IPS DF 4.7 (cell line): ENCODE data around the gene ADIG.

ENCODE experiments used
- DNase-seq: peaks from one replicate; pipeline ENCODE4 v3.0.0-alpha.2; 2013; ENCODE audit warnings: low spot score; ENCODE audit errors: extremely low read depth

Gene ADIG

GRCh38 chr20:38581013-38581412 lies at the start of gene ADIG:
Gene ADIG, plus strand, starts transcription at chr20:38581197. Its CDS starts 54 bp downstream, at chr20:38581251.
- no peak for DNase-seq

GRCh38 chr20:38534756-38535155 lies 46.2 kb upstream of the ADIG start:
- no peak for DNase-seq

- no peak for DNase-seq
Measured at GRCh38 chr20:38536310-38536709, 44.7 kb upstream of the ADIG start.

- DNase-seq: no peak
Measured at GRCh38 chr20:38537176-38537575, 43.8 kb upstream of the ADIG start.

GRCh38 chr20:38538789-38539188 lies 42.2 kb upstream of the ADIG start:
- no peak for DNase-seq

DNA sequence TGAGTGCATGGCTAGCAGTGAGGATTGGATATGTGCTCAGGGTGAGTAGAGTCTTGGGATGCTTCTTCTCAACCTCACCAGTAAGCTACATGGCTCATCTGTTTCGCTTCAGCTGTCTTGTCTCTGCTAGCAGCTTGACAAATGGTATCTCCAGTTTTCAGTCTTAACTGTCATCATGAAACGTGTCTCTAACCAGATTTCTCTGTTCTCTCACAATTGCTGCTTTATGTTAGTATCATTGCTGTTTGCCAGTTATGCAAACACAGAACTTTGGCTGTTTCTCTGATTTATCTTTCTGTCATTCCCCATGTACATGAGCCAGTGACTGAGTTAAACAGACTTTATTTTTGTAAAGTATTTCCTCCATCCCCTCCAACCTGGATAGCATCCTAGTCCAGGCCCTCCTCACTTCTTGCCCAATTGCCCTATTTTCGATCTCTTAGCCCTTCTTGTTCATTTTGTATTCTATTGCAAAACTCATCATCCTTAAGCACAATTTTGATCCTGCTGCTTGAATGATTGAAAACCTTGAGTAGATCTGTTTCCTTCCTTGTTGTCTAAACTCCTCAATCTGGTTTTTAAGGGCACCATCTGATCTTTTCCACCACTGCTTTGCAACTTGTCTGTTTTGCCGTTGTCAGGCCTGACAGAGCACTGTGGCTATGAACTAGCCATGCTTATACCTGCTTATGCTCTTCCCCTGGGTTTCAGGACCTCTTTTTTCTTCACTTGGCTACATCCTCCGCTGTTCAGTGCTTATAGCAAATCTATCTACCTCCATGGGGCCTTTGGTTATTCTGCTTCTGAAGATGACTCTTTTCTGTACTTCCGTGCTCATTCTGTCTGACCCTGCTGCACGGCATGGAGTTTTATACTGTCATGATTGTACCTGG lies 37.7 kb upstream of the ADIG start:
- DNase-seq: no peak

- no peak for DNase-seq
Measured at GRCh38 chr20:38545771-38546170, 35.2 kb upstream of the ADIG start.

DNA sequence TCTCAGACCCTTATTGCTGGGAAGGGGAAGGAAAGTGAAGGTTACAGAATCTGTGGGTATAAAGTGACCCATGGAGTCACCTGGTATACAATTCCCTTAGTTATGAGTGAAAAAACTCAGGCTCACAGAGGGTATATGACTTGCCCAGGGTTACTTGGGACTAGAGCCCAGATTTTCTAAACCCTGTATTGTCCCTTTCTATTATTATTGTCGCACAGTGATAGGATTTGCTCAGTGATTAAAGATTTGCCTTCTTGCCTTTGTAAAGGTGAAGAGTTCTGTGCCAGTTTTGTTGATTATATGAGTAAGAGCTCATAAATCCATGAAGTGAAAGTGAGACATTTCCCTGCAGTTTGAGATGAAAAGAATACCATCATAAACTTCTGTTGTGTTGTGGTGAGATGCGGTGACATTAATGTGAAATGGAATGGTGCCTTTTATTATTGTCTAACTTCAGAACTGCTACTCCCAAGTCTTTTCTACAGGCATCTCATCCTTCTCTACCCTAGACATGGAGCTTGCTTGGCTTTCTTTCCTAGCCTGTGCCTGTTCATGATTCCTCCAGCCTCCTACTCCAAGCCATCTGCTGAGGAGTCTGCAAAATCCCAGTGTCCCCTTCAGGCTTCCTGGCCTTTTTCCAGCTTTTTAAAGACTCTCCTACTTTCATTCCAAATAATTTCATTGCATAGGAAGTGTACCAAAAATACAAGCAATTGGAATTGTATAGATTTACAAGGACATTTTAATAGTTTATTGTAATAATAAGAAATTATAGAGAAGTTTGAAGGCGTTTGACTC lies 33.5 kb upstream of the ADIG start:
- no peak for DNase-seq

DNA sequence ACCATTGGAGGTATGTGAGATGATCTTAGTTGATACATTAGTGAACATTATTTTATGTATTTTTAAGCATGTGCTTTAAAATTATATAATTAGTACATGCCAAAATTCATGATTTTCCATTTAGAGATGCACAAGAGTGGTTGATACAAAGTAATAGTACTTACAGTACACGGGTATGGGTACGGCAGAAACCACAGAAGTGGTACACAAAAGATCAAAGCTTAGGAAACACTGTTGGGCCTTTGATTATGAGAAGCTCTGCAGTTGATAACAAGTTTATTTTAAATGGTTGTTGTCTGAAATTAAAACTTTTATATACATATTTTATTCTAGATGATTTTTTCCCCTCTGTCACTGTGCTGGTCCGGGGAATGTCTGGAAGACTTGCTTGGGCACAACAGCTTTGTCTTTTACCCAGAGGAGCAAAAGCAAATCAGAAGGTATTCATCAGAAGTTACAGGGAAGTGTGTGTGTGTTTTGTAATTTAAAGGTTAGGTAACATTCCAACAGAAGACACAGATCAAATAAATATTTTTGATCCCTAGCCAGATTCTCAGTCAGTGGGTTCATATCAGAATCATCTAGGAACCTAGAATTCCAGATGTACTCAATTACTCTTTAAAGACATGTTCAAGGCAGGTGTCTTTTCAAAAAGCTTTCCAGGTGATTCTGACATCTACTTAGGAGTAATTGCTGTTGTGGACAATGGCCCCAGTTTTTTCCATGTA lies 32.5 kb upstream of the ADIG start:
- no peak for DNase-seq

GRCh38 chr20:38550274-38550673 lies 30.7 kb upstream of the ADIG start:
- DNase-seq: no peak

DNA sequence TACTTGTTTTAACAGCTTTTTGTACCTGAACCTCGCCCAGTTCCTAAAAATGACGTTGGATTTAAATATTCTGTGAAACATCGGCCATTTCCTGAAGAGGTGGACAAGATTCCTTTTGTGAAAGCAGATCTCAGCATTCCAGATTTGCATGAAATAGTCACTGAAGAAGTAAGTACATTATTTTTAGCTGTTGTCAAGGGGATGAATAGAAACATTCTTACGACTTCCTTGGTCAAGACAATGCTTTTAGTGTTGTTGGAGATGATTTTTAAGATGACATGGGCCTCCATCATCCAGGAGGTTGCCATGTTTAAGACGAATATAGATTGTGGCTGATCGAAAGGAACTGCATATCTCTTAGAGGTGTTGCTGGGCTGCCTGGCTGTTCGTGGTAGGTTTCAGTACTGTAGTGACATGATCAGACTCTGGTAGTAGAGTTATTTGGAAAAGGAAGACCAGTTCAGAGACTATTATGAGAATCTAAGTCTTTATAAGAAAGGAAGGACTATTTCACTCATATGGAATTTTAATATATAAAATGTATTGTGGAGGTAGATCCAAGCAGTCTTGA lies 29.9 kb upstream of the ADIG start:
- no peak for DNase-seq

DNA sequence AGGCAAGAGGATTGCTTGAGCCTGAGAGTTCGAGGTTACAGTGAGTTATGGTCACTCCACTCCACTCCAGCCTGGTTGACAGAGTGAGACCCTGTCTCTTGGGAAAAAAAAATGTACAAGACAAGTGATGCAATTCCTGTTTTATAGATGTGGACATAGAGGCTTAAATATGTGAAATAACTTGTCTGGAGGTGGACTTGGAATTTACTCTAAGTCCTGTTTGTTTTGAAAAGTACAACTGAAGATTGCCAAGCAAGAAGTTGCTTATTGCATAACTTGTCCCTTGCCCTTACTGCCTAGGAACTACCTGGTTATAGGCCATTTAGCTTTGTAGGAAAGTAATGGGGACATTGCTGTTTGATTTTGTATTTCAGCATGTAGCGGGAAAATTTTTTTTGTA lies 26.0 kb upstream of the ADIG start:
- DNase-seq: no peak

- DNase-seq: no peak
Measured at GRCh38 chr20:38555395-38555794, 25.6 kb upstream of the ADIG start.

- no peak for DNase-seq
Measured at GRCh38 chr20:38557174-38557573, 23.8 kb upstream of the ADIG start.

- DNase-seq: no peak
Measured at GRCh38 chr20:38558596-38559360, 22.2 kb upstream of the ADIG start.

- DNase-seq: no peak
Measured at GRCh38 chr20:38559764-38560163, 21.2 kb upstream of the ADIG start.

DNA sequence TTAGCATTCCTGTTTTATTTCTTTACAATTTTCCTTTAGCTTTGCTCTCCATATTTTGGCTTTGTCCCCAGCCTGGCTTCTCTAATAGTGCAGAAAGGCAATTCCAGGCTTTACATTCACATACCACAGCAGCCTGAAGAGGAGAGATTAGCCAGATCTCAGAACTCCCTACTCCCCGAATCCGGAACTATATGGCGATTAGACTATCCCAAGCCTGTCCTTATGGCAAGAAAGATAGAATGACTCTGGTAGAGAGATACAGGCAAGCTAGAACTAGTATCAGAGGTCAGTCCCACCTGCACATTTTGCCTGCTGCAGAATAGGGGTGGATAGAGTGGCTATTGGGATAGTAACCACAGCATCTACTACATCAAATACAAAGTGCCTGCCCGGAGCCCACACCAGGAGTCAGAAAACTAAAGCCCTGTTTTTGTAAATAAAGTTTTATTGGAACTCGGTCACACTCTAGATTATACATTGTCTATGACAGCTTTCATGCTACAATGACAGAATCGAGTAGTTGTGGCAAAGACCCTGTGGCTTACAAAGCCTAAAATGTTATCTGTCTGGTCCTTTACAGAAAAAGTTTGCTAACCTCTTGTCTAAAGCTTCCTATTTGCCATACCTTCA lies 17.1 kb upstream of the ADIG start:
- DNase-seq: no peak

- DNase-seq: no peak
Measured at GRCh38 chr20:38564680-38565079, 16.3 kb upstream of the ADIG start.

DNA sequence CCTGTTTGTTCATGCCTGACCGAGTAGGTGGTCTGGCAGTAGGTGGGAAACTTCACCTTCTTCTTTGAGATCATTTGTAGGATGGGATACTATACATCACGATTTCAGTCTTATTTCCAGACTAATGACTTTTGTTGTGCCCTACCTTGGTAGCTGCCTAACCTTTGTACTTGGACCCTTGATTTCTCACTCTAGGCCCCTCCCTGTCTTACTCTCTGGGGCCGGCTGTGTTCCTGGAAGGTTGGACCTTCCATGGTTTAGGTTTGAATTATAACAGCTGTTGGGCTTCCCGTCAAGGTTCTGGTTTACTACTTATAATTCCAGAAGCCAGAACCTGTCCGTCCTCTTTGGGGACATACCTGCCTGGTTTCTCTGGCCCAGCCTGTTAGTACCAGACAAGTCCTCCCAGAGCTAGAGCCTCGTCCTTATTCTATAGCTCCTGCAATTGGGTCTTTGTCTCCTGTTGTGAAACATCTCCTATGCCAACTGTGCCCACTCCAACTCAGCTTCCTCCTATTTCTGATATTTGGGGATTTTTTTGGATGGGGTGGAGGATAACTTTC lies 14.9 kb upstream of the ADIG start:
- DNase-seq: no peak
